Stimulated activated CD8-positive, alpha-beta memory T cell treated with anti-CD3 and anti-CD28 coated beads, Interleukin-4, amount 100 ng/mL, for 4 hours (primary cell): ENCODE results near the gene PHACTR3.

Source experiments
- DNase-seq, 2 donors: peaks; one replicate each; pipeline ENCODE4 v3.0.0-alpha.2; 2020; ENCODE audit warnings: low read depth in 2 of 2, low spot score in 1 of 2

PHACTR3 gene

GRCh38 chr20:59573837-59574236 is 30.5 kb upstream of the PHACTR3 start:
- DNase-seq = no peak

GRCh38 chr20:59574308-59574707 is 30.0 kb upstream of the PHACTR3 start:
- DNase-seq = no peak

- no peak for DNase-seq
These were observed 29.1 kb upstream of the PHACTR3 start for GRCh38 chr20:59575216-59575615.

- no peak for DNase-seq
These were observed 28.7 kb upstream of the PHACTR3 start for GRCh38 chr20:59575653-59576052.

GRCh38 chr20:59576216-59576953 is 28.0 kb upstream of the PHACTR3 start:
- DNase-seq = no peak

GRCh38 chr20:59577037-59577808 is 27.1 kb upstream of the PHACTR3 start:
- no peak for DNase-seq

- DNase-seq = no peak
These were observed 26.4 kb upstream of the PHACTR3 start for GRCh38 chr20:59577809-59578435.

- DNase-seq = no peak
These were observed 25.6 kb upstream of the PHACTR3 start for GRCh38 chr20:59578436-59579403.

- no peak for DNase-seq
These were observed 24.8 kb upstream of the PHACTR3 start for GRCh38 chr20:59579404-59580145.

- DNase-seq = no peak
These were observed 24.0 kb upstream of the PHACTR3 start for GRCh38 chr20:59580146-59580946.

GRCh38 chr20:59580991-59581401 is 23.3 kb upstream of the PHACTR3 start:
- no peak for DNase-seq

GRCh38 chr20:59581993-59582679 is 22.2 kb upstream of the PHACTR3 start:
- DNase-seq = no peak

- DNase-seq = no peak
These were observed 20.7 kb upstream of the PHACTR3 start for GRCh38 chr20:59583428-59584277.

- DNase-seq = no peak
These were observed 19.9 kb upstream of the PHACTR3 start for GRCh38 chr20:59584278-59584925.

- DNase-seq = no peak
These were observed 18.5 kb upstream of the PHACTR3 start for GRCh38 chr20:59585714-59586409.

GRCh38 chr20:59586613-59587012 is 17.7 kb upstream of the PHACTR3 start:
- no peak for DNase-seq

GRCh38 chr20:59587570-59587969 is 16.8 kb upstream of the PHACTR3 start:
- DNase-seq = no peak
